Occipital lobe (tissue), 2 donors: ENCODE data around the gene RBBP8NL. TPM values are rescaled to one million over a fixed set of nuclear protein-coding genes. Genes with fewer than 3 reads are reported as not detected.

ENCODE experiments used
- DNase-seq: peaks from one replicate; lab custom pipeline; 2025; lab: John Stamatoyannopoulos, UW
- total RNA-seq: library from RNA; depleted of rRNA; stranded (reverse); fragments of >200 nt; gene quantifications from one replicate; pipeline ENCODE4 v1.2.3, GENCODE V29; 2014

Gene RBBP8NL
- total RNA-seq, 1 donor from 2014 or later = not detected

DNA sequence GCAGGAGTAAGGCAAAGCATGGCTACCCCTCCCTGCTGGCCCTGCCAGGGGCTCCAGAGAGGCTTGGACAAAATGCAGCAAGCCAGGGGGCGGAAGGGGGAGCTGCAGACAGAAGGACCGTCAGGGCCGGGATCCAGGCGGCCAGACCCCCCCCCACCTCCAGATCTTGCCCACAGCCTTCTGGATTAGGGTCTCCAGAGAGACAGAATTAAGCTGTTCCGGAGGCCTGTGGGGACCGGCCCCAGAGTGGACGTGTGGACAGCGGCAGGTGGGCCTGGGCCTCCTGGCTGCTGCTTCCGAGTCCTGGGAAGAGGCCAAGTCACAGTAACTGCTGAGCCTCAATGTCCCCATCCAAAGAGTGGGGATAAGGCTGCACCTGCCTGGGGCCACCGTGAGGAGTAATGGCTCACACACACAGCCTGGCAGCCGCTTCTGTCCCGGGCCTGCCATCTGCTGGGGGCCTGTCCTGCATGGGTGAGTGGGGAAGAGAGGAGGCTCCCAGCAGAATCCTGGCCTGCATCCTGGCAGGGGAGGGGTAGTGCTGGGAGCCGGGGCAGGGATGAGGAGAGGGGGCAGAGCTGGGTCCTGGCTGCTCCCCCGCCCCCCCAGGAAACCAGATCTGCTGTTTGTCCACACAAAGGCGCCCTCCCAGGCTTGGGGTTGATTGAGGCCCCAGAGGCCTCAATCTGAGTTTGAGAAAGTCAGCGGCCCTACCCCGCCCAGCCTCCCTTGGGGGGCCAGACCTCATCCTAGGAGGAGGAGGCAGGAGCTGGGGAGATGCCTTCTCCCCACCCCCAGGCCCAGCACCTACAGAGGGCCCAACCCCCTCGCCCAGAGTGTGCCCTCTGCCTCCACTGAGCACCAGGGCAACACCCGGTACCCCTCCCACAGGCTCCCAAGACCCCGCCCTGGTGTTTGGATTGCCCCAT lies 64.1 kb downstream of the RBBP8NL start:
- no peak for DNase-seq

DNA sequence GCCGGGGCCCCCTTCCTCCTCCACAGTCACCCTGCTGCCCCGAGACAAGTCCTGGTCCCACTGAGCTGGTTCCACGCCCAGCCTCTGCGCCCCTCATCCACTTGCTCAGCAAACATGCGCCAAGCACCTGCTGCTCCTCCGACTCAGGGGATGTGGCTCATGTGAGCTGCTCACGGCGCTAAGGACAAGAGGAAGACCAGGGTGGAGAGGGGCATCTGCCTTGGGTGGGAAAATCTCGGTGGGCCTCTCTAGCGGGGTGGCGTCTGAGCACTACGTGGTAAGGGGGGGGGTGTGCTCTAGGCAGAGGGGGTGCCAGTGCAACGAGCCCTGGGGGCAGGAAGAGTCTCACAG lies 64.8 kb downstream of the RBBP8NL start:
- DNase-seq = no peak

DNA sequence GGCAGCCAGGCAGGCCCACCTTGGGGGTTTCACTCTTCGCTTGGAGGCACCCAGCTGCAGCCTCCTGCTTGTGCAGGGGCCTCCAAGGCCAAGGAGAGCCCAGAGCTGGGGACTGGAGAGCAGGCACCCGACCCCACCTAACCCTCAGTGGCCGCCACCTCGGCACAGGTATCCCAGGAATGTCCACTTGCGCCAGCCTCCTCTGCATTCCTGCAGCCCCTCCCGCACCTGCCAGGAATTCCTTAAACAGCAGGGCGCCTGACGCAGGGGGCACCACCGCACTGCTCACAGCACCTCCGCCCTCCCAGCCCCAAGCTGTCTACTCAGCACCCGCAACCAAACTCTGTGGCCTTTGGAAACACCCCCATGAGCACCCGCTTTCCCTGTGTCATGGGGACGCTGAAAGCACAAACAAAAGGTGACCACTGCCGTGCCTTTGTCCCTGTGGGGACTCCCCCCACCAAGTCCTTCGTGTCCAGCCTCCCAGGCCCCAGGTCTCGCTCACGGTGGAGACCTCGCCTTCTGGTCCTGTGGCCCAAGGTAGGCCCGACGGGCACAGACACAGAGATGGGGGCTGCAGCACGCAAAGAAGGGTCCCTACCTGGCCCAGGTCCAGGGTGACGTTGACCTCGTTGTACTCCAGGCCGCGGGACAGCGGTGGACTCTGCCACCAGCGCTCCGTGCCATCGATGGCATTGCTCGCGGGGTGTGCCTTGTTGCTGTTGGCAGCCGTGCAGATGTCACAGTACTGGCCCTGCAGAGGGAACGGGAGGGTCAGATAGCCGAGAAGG lies 65.3 kb downstream of the RBBP8NL start:
- no peak for DNase-seq

DNA sequence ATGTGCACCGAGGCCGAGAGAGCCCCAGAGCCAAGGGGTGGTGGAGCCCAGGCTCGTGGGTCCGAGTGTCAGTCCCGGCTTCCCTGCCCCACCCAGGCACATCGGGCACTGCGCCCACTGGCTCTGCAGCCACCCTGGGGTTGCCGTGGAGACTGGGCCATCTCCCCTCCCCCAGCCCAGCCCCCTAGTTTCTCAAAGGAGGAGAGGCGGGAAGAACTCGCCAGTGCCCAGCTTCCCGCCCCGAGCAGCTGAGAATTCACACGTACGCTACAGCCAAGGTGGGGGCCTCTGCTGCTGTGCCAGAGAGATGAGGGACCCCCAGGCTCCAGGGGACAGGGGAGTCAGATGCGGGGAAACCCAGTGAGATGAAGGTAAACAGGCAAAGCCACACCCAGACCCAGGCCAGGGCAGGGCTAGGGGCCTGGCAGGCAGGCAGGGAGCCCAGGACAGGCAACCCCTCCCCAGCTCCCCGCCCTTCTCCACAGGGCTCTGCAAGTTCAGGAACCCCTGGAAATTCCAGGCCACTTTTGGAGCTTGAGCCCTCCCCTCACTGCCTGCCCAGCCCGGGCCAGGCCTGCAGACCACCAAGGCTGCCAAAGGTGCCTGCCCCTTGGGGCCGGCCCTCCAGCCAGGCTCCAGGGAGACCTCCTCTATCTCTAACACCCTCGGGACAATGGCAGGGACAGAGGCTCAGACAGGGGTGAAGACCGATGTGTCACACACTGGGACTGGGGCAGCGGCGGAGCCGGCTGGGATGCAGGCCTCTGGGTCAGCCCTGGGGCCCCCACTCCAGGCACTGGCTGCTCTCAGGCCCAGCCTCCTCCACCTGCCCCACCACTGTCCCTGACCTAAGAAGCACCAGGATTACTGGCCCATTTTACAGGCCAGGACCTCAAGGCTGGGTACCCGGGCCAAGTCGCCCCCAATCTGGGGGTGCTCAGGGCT lies 66.2 kb downstream of the RBBP8NL start:
- DNase-seq = no peak

Other genes with a start within 250 kb of the RBBP8NL start
- 14.8 TPM for gene MTG2, start 244.5 kb downstream of the RBBP8NL start, total RNA-seq
- gene HRH3, start 207.3 kb downstream of the RBBP8NL start, total RNA-seq = 0.47 TPM
- 39.8 TPM for gene OSBPL2, start 189.0 kb downstream of the RBBP8NL start, total RNA-seq
- 30.6 TPM for gene ADRM1, start 124.5 kb downstream of the RBBP8NL start, total RNA-seq
- gene LAMA5, start 60.2 kb downstream of the RBBP8NL start, total RNA-seq = 11.2 TPM
- gene RPS21, start 40.4 kb downstream of the RBBP8NL start, total RNA-seq = 715 TPM
- 2.3 TPM for gene CABLES2, start 20.3 kb downstream of the RBBP8NL start, total RNA-seq
- gene GATA5, start 48.5 kb upstream of the RBBP8NL start, total RNA-seq = 0.16 TPM
- 1.6 TPM for gene SLCO4A1, start 215.0 kb upstream of the RBBP8NL start, total RNA-seq